HG03575 (cell line): ENCODE data around the gene FLCN.

Source experiments
- ATAC-seq: cut with Tn5 transposase; IDR thresholded peaks from one replicate; pipeline ENCODE4 v1.9.1; 2021; ENCODE audit not compliant: unreplicated experiment, insufficient number of reproducible peaks, low FRiP score; ENCODE audit errors: extremely low read depth

Gene FLCN

DNA sequence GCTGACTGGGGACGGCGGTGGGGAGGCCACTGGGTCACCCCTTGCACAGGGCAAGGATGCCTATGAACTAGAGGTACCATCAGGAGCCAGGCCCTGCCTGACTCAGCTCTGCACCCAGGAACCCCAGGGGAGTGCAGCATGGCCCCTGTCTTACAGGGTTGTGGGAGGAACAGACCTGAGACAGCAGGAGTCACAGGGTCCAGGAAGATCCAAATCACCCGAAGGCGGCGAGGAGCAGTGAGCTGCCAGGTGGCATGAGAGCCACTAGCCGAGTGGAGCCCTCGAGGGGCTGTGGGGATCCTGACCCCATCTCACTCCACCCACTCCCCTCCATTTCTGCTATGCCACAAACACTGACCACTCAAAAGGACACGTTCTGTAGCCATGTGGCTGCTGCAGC lies 61.6 kb downstream of the FLCN start:
- ATAC-seq: no peak

DNA sequence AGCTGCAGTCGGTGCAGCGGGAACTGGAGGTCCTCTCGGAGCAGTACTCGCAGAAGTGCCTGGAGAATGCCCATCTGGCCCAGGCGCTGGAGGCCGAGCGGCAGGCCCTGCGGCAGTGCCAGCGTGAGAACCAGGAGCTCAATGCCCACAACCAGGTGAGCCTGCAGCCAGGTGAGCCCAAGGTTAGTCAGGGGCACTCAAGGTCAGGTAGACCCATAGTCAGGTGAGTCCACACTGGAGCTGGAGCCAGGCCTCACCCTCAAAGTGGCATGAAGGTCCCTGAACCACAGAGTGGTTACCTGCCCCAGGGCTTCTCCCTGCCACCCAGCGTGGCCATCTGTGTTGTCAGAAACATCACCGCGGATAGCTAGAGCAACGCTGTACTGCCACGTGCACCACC lies 63.0 kb downstream of the FLCN start:
- ATAC-seq: no peak

DNA sequence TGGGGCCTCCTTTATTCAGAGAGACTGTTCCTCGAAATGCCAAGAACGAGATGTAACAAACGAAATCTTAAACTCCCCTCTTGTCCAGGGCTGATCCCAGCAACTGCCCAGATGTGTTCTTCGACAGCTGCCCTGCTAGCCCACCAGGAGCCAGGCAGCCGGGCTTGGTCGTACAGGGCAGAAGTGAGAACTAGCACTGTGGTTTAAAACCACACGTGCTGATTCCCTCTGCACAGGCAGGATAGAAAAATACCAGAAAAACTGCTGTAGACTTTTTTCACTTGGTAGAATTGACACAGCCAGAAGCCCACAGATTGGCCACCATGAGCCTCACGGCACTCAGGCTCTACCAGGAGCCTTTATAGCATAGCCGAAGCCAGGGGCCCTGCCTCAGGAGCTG lies 64.0 kb downstream of the FLCN start:
- ATAC-seq: no peak

DNA sequence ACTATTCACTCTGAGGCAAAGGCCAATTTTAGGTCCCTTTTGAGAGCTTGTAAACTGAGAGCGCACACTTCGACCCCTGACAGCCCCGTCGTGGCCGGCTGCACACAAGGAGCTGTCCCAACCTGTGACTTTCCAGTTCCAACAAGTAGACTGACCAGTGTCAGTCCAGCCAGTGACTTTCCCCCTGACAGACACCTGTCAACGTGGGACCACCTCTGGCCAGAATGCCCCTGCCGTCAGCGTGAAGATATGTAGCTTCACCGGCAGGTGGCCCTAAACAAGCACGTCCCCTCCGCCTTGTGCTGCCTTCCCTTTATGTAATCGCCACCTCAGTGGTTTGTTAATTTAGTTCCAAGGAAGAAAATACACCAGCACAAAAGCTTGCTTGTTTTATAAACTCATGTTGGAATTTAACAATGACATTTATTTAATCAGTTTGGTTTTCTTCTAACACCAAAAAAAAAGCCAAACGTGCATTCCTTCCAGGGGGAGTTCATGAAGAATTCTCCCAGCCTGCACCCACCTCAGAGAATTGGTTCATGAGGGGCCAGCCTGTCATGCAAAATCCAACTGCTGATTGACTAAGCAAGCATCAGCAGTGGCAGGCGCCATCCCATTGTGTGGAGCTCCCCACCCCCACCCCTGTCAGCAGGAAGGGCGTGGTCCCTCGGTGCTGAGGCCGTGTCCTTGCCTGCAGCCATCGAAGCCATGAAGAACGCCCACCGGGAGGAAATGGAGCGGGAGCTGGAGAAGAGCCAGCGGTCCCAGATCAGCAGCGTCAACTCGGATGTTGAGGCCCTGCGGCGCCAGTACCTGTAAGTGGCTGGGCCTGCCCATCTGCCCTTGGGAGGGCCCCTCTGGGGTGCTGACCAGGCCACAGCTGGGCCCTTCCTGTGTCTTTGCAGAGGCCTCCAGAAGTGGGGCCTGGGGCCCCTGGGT lies 64.7 kb downstream of the FLCN start:
- ATAC-seq: no peak

DNA sequence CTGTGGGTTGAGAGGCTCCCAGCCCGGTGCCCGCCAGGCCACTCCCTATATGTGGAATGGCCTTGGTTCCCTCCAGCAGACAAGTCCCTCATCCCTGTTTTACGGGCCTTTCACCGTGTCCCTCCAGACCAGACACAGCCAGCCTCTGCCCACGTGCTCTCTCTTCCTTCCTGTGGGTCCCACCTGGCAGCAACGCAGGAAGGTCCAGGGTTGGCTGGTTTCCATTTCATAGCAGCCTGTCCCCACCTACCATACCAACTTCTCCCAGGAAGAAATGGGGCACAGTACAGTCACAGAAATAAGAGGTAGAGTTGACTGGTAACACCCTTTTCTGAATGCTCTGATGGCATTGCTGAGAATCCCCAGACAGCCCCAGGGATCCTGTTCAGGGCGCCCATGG lies 65.8 kb downstream of the FLCN start:
- no peak for ATAC-seq

DNA sequence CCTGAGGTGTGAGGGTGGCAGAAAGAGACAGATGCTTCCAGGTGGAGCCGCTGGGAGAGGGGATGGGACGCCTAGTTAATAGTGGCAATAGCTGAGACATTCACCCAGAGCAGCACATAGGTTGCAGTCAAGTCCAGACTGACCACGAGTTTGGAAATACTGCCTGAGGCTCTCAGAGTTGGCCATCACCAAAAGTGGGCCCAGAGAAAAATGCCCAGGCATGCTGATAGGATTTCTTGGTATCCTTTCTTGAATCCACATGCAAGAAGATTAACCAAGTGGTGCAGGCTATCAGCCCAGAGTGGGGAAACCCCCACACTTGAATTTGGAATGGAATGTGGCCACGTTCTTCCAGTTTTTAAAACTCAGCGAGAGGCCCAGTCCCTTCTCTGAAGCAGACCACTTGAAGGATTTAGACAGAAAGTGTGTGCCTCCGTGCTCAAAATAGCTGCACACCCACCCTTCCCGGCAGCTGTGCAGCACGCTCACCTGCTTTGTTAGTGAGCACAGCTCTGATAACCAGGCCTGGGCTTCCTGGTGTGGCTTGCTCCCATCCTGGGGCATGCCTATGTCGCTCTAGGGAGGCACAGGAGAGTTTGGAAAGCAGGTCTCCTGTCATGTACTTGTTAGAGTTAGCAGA lies 66.5 kb downstream of the FLCN start:
- ATAC-seq: no peak

DNA sequence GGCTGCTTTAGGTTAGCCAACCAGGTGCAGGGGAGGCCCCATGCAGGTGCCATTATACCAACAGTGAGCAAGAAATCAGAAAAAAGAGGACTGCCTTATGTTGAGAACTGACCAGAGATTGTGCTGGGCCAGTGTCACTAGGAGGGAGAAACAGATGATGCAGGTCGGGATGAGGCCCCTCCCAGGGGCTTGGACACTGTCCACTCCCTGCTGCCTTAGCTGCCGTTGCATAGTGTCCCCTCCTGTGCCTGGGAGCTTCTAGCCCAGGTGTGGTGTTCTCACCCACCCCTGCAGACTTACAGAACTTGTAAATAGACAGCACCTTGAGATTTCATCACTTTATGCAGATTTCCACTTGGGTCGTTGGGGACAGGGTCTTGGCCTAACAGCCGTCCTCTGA lies 67.6 kb downstream of the FLCN start:
- no peak for ATAC-seq

DNA sequence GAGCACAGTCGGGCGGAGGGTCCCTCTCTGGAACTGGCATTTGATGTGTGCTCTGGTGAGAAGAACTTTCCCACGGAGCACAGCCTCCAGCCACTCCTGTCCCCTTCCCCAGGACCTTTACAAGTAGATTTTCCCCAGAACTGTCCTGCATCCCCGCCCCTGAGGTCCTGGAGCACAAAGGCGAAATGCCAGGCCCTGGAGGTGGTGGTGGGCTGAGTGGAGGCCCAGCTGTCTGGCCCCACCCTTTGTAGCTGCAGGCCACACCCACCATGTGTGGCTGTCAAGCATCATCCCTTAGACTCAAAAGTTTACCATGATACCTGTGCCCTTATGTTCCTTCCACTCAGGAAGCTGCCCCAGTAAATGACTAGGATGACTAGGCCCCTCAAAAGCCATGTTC lies 68.6 kb downstream of the FLCN start:
- ATAC-seq: no peak

DNA sequence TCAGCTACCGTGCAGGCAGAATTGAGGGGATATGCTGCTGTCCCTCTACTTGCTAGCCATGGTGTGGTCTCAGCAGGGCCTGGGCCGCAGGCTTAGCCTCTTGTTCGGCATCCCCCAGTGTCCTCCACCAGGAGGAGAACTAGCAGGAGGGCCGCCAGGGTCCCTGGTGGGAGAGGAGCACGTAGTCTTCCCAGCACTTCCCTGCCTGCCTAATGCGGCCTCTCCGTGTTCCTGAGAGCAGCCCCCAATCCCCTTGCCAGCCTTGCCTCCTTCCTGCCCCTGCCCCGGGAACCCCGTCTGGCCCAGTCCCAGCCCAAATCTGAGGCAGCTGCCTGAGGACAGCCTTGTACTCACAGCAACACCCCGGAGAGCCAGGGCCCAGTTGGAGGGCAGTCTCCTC lies 69.0 kb downstream of the FLCN start:
- no peak for ATAC-seq

DNA sequence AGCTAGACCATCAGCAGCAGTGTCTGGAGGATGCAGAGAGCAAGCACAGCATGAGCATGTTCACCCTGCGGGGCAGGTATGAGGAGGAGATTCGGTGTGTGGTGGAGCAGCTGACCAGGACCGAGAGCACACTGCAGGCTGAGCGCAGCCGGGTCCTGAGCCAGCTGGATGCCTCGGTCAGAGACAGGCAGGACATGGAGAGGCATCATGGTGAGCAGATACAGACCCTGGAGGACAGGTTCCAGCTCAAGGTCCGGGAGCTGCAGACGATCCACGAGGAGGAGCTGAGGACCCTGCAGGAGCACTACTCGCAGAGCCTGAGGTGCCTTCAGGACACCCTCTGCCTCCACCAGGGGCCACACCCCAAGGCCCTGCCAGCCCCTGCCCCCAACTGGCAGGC lies 69.6 kb downstream of the FLCN start:
- ATAC-seq: no peak

DNA sequence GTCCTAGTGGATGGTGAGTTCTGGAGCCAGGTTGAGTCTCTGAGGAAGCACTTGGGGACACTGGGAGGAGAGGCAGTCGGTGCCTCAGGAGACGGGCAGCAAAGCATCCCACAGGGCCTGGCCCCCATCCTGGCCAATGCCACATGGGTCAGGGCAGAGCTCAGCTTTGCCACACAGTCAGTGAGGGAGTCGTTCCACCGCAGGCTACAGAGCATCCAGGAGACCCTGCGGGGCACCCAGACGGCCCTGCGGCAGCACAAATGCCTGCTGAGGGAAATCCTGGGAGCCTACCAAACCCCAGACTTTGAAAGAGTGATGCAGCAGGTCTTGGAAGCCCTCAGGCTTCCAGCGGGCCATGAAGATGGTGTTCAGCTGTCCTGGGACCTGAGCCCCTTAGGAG lies 70.5 kb downstream of the FLCN start:
- no peak for ATAC-seq

DNA sequence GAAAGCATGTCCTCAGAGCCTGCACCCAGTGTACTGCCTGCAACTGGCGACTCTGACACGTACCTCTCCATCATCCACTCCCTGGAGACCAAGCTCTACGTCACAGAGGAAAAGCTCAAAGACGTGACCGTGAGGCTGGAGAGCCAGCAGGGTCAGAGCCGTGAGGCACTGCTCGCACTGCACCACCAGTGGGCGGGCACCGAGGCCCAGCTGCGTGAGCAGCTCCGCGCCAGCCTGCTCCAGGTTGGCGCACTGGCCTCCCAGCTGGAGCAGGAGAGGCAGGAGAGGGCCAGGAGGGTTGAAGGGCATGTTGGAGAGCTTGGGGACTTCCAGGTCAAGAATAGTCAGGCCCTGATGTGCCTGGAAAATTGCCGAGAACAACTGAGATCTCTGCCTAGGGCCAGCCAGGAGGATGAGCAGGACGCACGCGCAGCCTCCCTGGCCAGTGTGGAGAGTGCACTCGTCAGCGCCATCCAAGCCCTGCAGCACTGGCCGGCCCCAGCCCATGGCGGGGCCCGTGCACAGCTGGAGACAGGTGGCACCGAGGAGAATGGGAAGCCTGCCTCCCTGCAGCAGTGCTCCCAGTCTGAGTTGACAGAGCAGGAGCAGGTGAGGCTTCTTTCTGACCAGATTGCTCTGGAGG lies 71.2 kb downstream of the FLCN start:
- no peak for ATAC-seq

DNA sequence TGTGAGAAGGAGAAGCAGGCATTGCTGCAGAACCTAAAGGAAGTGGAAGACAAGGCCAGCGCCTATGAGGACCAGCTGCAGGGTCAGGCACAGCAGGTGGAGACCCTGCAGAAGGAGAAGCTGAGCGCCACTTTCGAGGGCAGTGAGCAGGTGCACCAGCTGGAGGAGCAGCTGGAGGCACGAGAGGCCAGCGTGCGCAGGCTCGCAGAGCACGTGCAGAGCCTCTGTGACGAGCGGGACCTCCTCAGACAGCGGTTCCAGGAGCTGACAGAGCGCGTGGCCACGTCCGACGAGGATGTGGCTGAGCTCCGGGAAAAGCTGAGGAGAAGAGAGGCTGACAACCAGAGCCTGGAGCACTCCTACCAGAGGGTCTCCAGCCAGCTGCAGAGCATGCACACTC lies 72.3 kb downstream of the FLCN start:
- no peak for ATAC-seq

DNA sequence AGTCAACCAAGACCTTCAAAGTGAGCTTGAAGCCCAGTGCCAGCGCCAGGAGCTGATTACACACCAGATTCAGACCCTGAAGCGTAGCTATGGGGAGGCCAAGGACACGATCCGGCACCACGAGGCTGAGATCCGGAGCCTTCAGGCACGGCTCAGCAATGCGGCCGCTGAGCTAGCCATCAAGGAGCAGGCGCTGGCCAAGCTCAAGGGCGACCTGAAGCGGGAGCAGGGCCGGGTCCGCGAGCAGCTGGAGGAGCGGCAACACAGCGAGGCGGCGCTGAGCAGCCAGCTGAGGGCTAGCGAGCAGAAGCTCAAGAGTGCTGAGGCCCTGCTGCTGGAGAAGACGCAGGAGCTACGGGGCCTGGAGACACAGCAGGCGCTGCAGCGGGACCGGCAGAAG lies 72.8 kb downstream of the FLCN start:
- ATAC-seq: no peak
